Activated T-cell treated with anti-CD3 and anti-CD28 coated beads for 24 hours (primary cell): ENCODE measurements around the gene PRSS50.

ENCODE experiments used
- DNase-seq: peaks from one replicate; pipeline ENCODE4 v3.0.0-alpha.2; 2020; ENCODE audit warnings: low read depth

Gene PRSS50

DNA sequence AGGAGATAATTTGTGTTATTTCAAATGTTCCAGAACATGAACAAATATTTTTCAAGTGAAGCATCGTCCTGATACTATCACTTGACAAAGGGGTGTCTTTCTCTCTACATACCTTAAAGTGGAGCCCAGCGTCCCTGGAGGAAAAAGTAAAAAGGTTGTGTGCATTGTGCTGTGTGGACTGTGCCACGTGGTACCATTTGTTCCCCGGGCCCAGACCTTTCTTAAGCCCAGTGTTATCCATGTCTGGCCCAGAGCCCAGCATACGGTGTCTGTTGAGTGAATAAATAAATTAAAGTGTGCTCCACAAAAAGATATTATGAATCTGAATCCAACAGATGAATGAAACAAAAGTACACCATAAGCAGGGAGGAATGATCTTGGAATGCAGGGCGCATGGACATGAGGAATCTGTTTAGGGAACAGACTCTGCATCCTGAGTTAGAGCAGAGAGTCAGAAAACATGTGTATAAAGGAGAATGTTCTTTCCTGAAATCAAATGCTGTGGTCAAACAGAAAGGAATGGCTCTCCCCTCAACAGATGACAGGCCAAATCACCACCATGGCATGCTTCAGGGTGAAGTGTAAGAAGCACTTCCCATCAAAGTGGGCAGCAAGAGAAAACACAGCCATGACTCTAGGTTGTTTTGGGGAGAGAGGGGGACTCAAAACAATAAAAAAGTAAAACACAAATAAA lies 8.1 kb upstream of the PRSS50 start:
- no peak for DNase-seq

DNA sequence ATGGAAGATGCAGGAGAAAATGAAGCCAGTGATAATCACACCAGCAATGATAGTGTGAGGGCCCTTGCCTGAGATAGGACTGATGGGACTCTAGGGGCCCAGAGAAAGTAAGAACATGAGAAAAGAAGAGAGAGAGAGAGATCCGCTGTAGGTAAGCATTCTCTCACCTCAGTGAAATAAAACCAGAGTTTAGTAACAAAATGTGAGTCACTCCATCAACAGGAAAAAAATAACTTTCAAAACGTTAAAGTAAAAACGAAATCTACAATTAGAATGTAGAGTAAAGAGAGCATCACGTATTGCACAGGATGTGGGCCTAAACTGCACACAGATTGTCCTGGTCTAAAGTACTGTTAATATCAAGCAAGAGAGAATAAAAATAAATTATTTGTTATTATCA lies 6.8 kb upstream of the PRSS50 start:
- DNase-seq: no peak

DNA sequence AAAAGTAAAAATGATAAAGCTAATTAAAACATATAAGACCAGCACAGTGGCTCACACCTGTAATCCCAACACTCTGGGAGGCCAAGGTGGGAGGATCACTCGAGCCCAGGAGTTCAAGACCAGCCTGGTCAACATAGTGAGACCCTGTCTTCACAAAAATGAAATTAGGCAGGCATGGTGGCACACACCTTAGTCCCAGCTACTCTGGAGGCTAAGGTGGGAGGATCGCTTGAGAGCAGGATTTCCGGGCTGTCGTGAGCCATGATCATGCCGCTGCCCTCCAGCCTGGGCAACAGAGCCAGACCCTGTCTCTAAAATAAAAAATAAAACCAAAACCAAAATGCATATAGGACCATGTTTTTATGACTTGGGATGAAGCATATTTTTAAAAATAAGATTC lies 4.8 kb upstream of the PRSS50 start:
- no peak for DNase-seq

DNA sequence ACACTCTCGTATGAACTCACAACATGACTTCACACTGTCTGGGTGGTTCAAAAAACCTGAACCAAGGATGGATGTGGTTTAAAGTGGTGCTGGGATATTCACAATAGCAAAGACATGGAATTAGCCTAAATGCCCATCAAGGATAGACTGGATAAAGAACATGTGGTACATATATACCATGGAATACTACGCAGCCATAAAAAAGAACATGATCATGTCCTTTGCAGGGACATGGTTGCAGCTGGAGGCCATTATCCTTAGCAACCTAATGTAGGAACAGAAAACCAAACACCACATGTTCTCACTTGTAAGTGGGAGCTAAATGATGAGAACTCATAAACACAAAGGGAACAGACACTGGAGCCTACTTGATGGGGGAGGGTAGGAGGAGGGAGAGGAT lies 3.3 kb upstream of the PRSS50 start:
- DNase-seq: no peak

DNA sequence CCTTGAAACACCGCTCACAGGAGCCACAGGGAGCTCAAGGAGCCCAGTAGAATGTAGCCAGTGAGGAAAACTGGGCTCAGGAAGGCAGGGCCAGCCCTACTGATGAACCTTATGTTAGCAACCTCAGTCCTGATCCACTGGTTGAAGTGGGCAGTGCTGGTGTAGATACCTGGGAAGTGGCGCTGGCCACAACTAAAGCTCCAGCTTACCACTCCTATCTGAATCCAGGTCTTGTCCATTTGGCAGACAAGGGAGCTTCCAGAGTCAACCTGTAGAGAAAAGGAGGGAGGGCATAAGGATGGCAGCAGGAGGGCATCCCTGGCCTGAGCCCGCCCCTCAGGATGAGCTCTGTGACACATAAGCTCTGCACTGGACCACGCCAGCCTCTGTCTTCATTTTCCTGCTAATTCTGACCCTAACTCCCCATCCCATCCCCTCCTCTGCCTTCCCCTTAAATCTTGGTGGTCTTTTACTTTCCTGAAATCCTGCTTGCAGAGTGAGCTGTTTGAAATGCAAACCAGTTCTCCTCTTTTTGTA lies 2.1 kb upstream of the PRSS50 start:
- no peak for DNase-seq

DNA sequence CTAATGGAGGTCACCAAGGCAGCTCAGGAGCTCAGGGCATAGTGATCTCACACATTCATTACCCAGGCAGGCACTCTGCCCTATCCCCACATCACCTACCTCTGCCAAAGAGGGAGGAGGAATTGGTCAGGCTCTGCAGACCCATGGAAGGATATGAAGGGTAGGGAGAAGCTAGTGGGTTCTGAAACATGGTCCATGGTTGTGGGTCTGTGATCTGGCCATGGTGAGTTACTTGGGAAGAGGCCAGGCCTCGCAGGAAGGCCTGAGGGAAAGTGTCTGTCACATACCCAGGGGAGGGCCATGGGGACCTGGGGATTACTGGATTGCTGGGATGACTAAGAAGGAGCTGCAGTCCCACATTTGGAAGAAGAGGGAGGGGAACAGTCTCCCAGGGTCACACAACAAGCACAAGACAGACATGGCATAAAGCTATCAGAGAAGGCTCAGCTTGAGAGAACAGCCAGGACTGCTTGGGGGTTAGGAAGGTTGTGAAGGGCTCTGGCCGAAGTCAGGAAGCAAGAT lies 1.4 kb upstream of the PRSS50 start:
- no peak for DNase-seq

DNA sequence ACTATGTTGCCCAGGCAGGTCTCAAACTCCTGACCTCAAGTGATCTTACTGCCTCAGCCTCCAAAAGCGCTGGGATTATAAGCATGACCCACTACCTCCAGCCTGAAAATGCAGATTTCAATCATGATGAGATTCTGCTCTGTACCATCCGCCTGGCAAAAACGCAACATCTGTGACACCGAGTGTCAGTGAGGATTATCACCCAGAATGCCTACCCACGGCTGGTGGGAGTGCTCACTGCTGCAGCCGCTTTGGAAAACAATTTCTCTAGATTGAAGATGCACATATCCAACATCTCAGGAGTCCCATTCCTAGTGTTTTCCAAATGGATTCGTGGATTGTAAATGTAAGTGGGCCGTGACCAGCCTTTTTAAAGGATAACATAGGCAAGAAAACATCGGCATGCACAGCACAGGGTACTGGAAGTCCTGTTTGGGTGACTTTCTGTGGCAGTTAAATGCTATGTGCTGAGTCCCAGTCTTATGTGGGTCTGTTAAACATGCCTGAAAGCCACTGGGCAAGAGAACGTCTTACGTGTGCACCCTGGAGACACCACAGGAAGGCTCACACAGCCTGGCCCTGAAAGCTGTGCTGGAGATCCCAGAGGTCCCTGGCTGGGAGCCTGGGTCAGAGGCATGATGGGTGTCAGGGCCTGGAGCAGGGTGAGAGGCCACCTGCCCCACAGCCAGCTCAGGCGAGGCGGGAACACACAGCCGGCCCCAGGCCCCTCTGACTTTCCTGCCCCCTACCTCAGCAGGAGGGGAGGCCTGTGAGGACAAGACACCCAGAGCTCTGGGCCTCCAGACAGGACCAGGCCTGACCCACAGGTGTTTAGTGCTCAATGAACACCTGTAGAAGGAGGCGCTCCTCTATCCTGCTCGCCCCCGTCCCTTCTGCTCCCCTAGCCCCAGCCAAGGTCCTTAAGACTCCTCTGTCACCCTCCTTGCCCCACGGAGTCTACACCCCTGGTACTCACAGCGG lies 918 bp downstream of the PRSS50 start:
- no peak for DNase-seq

DNA sequence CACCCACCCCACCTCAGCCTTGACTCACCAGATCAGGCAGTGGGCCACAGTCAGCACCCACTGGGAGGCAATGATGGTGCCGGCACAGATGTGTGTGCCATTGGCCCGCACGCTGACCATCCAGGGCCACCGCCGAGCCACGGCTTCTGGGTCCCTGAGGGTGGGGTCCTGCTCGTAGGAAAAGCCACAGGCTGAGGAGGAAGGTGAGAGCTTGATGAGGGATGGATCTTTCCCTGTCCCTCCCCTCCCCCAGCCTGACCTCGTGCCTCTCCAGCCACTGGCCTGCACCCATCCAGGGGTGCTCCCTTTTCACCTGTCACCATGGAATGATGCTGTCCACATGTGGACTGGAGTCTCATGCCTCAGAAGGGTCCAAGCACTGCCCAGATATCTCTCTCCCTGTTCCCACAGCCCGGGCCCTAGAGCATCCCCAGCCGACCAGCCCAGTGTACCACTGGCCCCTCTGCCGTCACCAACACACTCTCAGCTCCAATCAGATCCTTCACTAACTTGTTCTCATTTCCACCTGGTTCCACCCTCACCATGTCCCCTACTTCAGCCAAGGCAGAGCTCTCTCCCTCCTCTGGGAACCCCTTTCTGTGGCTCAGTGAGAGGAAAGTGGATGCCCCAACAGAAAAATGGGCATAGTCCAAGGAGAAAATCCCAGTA lies 2.0 kb downstream of the PRSS50 start:
- DNase-seq: no peak

DNA sequence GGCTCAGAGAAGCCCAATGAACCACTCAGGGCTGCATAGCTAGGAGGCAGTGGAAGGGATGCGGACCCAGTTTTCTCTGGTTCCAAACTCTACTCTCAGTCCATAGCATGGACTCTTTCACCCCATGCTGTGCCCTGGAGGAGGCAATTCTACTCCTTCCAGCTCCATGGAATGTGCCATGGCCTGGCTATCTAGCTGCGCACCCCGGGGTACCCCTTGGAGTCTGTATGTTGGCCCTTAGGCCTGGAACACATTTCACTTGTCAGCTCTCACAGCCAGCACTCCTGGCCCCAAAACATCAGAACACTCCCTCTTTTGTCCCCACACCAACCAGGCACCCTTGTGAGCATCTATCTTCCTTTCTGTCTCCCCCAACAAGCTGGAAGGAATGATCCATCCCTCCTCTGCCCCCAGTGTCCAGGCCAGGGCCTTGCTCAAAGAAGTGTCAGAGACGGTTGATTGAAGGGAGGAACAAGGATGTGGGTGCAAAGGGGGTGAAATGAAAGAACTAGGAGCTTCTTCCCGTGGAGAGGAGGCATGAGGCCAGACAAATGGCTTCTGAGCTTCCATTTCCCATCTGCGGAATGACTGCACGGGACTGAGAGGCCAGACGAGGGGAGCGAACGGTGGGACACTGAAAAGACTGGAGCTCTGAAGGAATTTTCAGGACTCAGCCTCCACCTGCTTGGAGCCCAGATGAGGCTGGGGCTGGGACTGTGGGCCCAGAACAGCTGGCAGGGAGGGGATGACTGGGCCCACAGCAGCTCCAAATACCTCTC lies 2.8 kb downstream of the PRSS50 start:
- DNase-seq: no peak

DNA sequence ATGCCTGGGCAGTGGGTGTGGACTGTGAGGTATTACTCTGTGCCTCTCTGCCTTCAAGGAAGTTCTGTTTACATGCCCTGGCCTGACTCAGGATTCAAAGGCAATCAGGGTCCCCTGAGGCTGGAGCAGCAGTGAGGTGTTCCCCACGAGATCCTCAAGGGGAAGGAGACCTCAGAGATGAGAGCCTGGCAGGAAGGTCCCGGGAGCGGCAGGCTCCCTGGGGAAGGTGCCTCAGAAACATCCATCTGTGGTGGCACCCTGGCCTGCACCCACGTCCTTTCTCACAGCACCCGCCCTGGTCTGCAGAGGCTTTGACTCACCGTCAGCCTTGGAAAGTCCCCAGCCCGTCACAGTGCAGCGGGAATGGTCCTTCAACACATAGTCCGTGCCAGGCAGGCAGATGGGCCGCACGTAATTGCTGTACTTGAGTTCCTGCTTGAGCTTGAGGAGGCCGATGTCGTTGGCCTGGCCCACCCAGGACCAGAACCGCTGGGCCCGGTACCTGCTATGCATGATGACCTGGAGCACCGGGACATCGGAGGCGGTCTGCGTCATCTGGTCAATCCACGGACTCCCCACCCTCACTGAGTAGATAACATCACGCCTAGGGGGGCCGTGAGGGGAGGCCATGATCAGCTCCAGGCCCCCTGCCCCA lies 3.6 kb downstream of the PRSS50 start:
- DNase-seq: no peak

DNA sequence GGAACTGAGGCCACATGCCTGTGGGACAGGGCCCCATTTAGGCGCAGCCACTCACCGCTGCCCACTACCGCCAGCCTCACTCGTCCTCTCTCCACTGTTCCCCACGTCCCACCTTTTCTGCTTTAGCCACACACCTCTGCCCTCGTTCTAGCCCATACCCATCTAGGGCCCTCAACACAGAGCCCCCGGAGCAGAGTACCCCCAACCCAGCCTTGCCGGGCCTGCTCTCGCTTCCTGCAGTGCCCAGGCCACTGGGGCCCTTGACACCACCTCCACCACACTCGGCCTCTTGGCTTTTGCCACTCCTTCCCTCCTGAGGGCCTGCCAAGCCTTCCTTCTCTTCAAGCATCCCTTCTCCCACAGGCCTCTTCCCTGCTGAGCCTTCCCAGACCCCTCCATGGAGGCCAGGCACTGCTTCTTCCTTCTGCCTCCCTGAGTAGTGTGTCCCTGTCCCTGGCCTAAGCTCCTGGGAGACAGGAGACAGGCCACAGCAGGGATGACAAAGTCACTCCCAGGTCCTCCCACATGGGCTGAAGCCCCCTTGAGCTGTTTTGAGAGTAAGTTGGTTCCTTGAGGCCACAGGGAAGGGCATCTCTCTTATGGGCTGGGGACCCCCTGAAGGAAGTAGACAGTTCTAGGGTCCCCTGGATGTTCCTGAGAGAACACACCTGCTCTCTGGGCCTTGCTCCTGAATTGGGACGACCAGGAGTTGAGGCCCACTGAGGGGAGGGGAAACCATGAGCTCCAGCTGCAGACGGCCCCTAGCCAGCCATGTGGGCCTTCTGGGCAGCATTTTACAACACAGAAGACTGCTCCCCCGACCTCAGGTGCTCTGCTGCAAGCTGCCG lies 4.4 kb downstream of the PRSS50 start:
- DNase-seq: no peak

DNA sequence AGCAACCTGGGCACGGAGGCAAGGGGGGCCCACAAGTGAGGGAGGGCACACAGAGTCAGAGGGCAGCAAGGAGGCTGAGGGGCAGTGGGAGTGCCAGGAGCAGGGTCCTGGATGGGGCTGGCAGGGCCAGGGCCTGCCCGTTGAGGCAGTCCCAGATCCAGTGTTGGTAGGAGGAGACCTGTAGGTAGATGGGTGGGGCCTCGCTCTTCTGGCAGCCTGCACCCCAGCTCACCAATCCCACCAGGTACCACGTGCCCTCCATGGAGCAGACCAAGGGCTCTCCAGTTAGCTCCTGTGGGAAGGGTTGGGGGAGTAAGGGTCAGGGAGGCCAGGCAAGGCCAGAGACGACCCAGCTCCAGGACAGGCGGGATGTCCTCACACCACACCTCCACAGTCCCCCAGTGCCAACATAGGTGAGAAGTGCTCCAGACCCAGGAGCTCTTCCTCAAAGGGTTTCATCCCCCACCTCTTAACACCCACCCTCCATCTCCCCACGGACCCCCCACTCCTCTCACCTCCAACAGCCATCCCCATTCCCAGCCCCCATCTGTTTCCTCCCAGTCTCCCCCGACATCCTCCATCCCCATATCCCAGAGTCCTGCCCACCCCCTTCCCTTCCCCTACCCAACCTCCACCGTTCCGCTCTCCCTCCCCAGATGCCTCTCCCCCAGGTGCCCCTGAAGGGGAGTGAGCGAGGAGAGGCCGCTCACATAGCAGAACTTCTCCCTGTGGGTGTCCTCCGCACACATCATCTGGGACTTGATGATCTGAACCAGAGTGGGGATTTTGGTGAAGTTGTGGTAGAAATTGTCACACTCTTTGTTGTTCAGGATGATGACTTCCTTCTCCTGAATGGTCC lies 5.2 kb downstream of the PRSS50 start:
- DNase-seq: no peak

DNA sequence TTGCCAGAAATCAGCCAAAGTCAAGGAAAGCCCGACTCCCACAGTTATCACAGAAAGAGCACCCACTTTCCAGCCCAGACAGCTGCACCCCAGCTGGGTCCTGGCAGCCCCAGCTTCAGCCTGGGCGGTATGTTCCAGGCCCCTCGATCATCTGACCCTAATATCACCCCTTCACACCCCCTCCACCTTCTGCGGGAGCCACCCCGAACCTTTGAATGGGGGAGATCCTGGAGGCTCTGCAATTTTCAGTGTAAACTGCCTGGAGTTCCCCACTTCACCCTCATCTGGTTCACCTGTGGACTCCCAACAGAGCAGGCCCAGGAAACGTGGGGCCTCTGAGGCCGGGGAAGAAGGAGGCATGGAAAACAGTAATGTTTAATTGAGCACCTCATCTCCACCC lies 5.9 kb downstream of the PRSS50 start:
- no peak for DNase-seq

DNA sequence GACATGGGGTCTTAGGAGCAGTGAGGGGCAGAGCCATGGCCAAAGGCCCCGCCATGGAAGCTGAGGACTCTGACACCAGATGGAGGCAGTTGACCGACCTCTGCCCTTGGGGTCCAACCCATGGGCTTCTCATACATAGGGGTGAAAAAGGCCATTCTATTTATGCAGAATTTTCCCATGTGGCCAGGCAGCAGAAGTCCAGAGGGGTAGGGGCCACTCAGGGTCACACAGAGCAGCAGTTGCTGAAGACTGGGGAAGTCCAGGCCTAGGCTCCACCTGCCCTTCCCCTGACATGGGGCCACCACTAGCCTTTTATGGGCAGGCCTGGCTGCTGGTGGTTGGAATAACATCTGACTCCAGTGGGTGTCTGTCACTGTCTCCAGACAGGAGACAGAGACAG lies 6.4 kb downstream of the PRSS50 start:
- DNase-seq: no peak

DNA sequence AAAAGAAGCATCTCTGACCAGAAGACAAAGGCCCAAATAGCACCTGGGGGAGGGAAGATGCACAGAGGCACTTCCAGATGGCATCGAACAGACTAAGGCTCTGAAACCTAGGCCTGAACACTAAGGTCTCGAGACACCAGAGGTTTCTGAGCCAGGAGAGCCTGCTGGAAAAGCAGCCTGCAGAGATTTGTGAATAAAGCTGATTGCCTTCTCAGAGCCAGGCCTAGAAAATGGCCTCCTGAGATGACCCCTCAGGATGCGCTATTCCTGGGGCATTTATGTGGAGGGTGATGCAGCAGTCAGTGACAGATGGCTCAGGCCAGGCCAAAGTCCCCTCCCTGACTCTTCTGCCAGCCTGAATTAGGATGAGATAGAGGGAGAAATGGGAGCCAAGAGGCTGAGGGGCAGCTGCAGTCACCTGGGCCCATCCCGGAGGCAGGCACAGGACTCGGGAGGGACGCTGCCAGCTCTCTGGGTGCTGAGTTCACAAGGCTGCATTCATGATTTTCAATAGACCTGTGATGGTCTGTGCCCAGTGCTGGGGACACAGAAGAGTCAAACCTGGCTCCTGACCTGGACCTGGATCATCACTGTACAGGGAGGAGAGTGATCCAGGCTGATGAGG lies 6.9 kb downstream of the PRSS50 start:
- no peak for DNase-seq

DNA sequence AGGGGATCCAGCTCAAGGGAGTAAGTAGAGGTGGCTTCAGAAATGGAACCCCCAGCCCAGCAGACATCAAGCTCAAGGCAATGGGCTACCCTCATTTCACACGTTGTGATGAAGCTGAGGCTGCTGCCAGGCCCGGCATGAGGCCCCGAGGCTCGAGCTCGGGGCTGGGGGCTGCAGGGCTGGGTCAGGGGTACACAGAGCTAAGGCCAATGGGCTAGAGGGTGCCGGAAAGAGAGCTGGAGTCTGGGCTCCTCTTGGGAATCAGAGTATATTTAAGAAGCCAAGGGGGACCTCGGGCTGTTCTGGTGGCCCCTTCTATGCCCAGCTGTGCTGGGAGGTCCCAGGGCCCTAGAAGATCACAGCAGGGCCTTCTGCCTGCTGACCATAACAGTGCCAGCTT lies 7.4 kb downstream of the PRSS50 start:
- DNase-seq: no peak

DNA sequence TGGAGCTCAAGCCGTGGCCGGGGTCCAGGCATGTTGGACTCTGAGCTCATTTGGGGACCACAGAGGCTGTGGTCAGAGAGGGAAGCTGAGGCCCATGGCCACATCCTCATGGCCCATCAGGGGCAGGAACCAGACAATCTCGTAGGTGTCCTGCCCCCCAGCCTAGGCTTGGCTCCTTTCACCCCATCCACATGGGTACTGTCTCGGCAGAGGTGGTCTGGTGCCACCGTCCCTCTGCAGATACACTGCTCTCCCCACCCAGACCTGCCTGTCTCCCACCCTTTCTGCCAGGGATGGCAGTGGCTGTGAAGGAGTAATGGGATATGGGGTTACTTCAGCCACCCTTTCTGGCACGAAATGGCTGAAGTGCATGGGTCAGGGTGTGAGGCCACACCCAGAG lies 7.9 kb downstream of the PRSS50 start:
- DNase-seq: no peak

DNA sequence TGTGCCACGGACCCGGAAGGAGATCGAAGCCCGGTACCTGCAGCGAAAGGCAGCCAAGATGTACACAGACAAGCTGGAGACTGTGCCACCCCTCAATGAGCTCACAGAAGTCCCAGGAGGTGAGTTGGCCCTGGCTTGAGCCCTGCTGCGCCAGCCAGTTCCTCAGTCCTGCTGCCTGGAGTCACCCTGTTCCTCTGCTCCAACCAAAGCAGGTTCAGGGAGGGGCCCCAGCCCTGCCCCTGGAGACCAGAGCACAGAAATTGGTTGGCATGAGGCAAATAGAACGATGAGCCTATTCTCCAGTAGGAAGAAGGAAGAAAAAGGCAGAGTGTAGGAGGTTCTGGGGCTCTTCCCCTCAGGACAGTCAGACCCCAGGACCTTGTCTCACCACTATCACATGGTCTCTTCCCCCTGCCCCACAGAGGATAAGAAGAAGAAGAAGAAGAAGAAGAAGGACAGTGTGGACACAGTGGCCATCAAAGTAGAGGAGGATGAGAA lies 8.5 kb downstream of the PRSS50 start:
- DNase-seq: no peak
